Retina (tissue), 1 donor: Measurements from ENCODE around the gene ZFAND3.
"Not testable (repeated sequence)": the region's sequence is repeated elsewhere in the genome, so short reads cannot be mapped to it uniquely, and the experiment has no call there.

ENCODE experiments used
- DNase-seq: peaks from one replicate; pipeline ENCODE4 v3.0.0-alpha.2; 2016

The ZFAND3 gene

GRCh38 chr6:38016824-38017223 is 197.3 kb downstream of the ZFAND3 start:
- DNase-seq = no peak

DNA sequence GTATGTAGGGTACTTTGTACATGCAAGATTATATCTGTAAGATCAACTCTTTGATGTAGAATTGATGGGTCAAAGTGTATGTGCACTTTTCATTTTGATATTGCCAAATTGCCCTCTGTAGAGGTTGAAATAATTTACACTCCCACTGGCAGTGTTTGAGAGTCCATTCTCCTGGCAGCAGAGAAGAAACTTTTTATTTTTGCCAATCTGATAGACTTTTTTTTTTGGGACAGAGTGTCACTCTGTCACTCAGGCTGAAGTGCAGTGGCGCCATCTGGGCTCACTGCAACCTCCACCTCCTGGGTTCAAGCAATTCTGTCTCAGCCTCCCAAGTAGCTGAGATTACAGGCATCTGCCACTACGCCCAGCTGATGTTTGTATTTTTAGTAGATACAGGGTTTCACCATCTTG is 199.2 kb downstream of the ZFAND3 start:
- no peak for DNase-seq

DNA sequence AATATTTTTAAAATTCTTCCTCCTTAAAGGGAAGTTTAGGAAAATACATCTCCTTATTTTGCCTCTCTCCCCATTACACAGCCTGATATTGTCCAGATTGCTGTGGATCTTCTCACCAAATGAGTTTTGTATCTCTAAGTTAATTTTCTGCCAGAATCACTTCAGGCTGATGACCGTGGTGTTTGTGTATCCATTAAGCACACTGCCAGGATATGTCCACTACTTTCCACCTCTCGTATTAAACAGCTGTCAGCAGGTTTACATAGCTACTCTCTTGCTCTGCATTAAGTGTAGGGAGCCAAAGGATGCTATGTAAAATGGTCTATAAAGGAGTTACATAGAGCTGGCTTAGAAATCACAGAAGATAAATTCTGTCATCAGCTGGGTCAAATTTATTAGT is 201.1 kb downstream of the ZFAND3 start:
- no peak for DNase-seq

GRCh38 chr6:38021029-38021428 is 201.5 kb downstream of the ZFAND3 start:
- peak; percentile 29 for DNase-seq

DNA sequence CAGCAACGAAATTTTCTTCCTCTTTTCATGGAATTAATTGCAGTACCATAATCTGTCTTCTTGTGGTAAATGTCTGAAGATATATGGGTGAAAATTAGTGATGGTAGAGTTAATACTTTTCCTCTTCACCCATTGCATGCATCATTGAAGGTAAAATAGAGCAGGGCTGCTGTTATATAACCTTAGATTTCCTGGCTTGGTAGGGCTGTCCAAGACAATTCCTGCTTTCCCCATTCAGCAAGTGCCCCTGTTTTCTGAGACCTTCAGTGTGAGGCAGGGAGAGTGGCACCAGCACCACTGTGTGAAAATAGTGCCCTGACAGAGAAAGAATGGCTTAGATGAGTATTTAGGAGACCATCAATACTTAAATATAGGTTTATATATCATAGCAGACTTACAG is 202.0 kb downstream of the ZFAND3 start:
- DNase-seq = no peak

DNA sequence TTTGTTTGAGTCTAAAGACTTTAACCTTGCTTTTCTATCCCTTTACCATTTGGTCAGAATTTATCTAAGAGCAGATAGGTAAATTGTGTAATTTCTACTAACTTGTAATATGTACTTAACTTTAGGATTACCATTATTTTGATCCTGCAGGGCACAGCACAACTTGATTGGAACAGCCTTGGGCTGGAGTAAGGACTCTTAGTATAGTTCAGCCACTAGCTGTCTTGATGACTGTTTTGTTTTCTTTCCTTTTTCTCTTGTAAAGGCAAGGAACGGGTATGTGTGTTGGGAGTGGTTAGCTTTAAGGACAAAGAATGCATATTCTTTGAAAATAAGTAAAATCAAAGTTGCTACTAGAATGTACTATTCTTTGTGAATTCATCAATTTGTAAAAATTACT is 203.2 kb downstream of the ZFAND3 start:
- DNase-seq = no peak

DNA sequence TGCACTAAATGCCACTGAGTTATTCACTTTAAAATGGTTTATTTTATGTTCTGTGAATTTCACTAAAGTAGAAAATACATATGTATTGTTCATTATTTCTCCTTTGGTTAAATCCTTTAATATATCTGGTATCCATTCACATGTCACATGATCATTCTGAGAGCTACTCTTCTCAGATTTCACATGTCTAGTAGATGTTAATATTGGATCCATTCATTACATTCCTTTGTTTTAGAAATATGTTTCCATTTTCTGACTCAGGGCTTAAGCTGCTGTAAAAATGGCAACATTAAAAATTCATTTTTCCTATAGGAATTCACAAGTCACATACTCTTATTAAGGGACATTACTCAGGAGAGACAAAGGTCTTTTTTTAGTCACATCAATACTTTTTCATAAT is 205.4 kb downstream of the ZFAND3 start:
- no peak for DNase-seq

- DNase-seq = no peak
These were observed 205.9 kb downstream of the ZFAND3 start for GRCh38 chr6:38025451-38025850.

GRCh38 chr6:38027685-38028373 is 208.3 kb downstream of the ZFAND3 start:
- peak; percentile 64 for DNase-seq

DNA sequence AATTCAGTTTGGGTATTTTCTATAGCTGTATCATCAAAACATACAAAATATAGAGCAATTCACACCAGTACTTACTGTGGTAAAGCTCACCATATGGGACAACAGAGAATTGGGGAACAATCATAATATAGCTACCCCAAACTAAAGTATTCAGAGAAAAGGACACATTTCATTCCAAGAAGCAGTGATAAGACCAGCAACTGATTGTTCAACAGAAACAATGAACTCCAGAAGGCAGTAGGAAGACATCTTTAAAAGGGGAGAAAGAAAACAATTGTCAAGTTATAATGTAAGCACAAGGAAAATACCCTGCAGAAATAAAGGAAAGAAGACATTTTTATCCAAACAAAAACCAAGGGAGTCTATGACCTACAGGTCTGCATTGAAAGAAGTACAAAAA is 210.9 kb downstream of the ZFAND3 start:
- no peak for DNase-seq

DNA sequence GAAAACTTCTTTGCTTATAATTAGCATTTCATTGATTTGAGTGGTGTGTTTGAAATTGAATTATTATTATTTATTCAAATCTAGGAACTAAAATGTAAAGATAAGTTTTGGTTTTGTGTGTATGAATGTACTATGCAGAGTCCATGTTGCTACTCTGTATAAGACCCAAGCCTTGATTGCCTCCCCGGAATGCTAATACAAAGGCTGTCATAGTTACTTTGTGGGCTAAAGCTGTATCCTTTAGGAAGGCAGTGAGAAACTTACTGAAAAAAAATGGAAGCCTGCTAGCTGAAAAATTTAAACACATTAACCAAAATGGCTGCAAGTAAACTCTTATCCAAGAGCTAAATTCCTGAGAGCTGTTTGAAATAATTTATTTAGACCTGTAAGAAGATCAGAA is 213.3 kb downstream of the ZFAND3 start:
- DNase-seq = no peak

GRCh38 chr6:38033442-38033982 is 214.0 kb downstream of the ZFAND3 start:
- no peak for DNase-seq

DNA sequence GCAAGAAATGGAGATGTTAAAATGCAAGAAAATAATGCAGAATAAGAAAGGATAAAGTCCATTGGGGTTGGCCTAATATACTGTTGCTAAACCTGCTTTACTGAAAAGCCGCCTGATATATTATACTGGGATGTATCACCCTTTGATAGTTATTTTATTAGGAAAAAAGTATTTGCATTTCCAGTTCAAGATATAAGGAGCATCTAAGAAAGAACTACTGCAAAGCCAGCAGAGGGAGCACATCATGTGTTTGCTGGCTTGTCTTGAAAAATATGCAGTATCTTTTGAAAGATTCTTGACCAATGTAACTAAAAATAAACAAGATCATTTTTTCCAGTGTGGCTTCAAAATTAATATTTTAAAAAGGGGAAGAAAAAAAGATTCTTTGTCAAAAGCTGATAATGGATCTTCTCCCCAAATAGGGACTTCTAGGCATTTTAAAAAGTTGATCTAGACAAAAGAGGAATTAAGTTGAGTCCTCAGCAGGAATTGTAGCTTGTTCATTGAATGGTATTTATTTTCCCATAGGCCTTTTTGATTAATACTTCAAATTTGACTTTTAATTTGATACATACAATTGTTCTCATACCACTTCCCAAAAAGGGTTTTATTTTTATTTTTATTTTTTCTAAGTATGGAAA is 214.9 kb downstream of the ZFAND3 start:
- no peak for DNase-seq

DNA sequence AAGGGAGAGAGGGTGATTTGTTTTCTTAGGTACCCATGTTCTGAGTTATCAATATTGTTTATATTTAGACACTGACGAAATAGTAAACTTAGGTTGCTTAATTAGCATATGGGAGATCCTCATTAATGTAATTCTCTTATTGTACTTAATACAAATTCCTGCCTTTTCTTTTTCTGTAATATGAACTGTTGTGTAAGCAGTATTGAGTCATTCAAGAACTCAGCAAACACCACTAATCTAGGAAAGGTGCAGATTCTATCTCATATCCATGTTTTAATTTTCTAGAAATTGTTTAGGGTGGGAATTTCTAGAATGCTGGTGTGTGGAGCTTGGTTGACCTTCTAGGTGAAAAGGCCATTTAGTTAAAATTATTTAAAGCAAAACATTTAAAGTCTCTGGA is 216.0 kb downstream of the ZFAND3 start:
- DNase-seq = no peak

- DNase-seq = no peak
These were observed 220.0 kb downstream of the ZFAND3 start for GRCh38 chr6:38039502-38039901.

GRCh38 chr6:38040254-38040653 is 220.7 kb downstream of the ZFAND3 start:
- DNase-seq = no peak

DNA sequence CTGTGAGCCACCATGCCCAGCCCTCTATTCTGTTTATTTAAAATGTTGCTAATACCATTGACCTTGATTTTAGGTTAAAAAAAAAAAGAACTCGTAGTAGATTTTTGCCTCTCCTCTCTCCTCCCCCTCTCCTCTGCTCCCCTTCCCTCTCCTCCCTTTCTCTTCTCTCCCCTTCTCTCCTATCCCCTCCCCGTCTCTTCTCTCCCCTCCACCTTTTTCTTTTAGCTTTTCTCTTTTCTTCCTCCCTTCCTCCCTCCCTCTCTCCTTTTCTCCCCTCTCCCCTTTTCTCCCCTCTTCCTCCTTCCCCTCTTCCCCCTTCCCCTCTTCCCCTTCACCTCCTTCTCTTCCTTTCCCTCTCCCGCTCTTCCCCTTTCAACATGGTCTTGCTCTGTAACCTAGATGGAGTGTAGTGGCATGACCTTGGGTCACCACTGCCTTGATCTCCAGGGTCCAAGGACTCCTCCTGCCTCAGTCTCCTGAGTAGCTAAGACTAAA is 223.8 kb downstream of the ZFAND3 start:
- DNase-seq = no peak

DNA sequence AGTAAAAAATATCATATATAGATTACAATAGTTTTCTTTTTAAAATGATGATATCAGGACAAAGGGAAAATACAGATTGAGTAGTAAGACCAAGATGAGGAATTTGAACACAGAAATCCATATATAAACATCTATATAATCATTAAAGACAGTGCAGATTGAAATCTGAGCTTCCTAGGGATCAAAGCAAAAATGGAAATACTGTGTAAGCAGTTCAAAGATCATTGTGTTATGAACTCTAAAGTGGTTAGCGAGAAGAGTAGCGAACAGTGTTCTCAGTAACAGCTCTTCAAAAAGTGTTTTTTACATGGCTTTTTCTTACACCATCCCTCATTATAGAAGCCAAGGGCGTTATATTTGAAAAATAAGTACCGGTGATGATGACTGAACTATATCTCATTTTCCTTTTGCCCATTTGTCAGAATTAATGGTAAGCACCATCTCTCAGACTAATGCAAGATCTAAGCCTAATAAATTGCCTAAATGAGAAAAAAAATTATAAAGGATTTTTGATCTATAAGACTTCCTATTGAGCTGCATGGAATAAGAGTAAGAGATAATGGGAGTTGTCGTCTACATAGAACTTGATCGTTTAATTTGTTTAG is 226.3 kb downstream of the ZFAND3 start:
- DNase-seq = no peak

GRCh38 chr6:38047562-38047961 is 228.0 kb downstream of the ZFAND3 start:
- no peak for DNase-seq

GRCh38 chr6:38049861-38050397 is 230.4 kb downstream of the ZFAND3 start:
- not testable (repeated sequence) for DNase-seq

DNA sequence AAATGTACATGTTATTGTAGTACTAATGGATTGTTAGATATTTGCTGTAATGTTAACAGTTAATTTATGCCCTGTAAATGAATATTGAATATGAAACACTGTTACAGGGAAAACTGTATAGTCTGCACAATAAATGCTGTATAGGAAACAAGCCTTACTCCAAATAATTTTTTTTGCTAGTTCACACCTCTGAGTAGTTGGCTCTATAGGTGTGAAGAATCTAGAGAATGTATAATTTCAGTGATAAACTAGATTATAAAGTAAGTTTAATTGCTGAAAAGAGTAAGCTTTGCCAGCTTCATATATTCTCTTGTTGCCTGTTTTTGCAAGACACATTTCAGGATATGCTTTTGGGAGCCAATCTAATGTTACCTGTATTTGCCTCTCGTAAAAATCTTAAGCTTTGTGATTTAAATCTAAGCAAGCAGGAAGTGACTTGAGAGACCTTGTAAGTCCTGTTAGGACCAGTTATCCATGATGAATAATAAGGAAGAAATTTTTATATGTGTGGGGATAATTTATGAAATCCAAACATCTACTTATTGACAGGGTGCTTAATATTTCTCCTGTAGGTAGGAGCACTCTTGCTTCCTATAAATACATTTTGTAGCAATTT is 232.4 kb downstream of the ZFAND3 start:
- no peak for DNase-seq

- DNase-seq = no peak
These were observed 235.1 kb downstream of the ZFAND3 start for GRCh38 chr6:38054527-38055202.

DNA sequence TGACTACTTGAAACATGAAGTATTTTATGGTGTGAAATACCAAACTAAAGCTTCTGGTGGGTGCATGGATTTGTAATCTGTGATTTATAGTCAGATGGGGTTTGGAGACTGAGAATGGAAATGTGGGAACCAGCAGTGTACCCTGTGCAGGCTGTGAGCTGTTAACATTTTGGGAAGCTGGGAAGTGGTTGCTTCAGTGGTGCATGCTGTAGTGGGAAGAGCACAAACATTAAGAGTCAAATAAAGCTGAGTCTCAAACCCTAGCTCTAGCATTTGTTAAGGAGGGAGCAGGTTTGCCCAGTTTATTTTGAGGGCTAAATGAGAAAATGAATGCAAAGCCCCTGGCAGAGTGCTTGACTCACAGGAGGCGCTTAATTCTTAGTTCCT is 235.7 kb downstream of the ZFAND3 start:
- no peak for DNase-seq
